GM12864 (cell line): Measurements from ENCODE around the gene FBXL7.

Experiments used
- DNase-seq: peaks from one replicate; pipeline ENCODE4 v3.0.0-alpha.2; 2011; ENCODE audit warnings: low read depth
- H3K4me3 ChIP-seq: 2 replicates; pipeline ENCODE4 v1.5.1; 2011; ENCODE audit warnings: mild to moderate bottlenecking, low read depth, low read length, control low read depth
- TF ChIP-seq, protein P1 (sequence below): IDR thresholded peaks from 2 replicates; pipeline ENCODE4 v1.5.1; 2011; ENCODE audit warnings: low read depth, mild to moderate bottlenecking, moderate library complexity, low read length, control low read depth, inconsistent platforms; ENCODE audit errors: missing control alignments

The FBXL7 gene

GRCh38 chr5:15956622-15957021 lies 456.6 kb downstream of the FBXL7 start:
- no peak overlapping the region for H3K4me3 ChIP-seq
- TF ChIP-seq, protein P1, sequence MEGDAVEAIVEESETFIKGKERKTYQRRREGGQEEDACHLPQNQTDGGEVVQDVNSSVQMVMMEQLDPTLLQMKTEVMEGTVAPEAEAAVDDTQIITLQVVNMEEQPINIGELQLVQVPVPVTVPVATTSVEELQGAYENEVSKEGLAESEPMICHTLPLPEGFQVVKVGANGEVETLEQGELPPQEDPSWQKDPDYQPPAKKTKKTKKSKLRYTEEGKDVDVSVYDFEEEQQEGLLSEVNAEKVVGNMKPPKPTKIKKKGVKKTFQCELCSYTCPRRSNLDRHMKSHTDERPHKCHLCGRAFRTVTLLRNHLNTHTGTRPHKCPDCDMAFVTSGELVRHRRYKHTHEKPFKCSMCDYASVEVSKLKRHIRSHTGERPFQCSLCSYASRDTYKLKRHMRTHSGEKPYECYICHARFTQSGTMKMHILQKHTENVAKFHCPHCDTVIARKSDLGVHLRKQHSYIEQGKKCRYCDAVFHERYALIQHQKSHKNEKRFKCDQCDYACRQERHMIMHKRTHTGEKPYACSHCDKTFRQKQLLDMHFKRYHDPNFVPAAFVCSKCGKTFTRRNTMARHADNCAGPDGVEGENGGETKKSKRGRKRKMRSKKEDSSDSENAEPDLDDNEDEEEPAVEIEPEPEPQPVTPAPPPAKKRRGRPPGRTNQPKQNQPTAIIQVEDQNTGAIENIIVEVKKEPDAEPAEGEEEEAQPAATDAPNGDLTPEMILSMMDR = no peak
- DNase-seq = no peak

- no peak for DNase-seq
- no peak overlapping the region for H3K4me3 ChIP-seq
- TF ChIP-seq, protein P1 = no peak
These were observed 457.1 kb downstream of the FBXL7 start for GRCh38 chr5:15957124-15957523.

DNA sequence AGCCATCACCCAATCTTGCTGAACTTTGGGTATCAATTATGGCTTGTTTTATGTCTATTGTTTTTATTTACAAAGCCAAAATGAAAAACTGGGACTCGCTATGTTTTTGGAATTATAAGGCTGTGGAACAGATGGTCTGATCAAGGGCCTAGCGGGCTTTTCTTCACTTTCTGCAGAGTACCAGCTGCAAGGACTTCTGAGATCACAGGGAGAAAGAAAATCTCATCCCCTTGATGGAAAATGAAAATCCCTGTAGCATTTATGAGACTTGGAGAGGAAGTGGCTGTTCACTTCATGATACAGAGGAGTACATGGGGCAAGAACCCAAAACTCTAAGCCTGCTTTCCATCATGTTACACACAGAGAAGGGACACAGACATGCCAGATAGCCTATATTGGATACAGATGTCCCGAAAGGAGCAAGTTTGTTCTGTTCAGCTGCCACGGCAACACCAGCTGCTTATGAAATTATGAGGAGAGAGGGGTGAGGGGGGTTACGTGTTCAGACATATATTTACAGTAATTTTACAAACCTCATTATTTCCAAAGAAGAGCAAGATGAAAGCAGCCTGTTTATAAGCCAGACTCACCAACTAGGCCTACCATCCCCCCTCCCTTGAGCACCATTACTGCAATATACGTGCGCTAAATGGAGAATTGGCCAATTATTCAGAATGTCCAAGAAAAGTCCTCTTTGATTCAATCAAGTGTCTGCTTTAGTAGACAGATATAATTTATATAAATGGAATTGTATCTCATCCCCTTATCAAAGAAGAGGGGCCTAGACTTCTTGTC lies 459.6 kb downstream of the FBXL7 start:
- no peak for DNase-seq
- TF ChIP-seq, protein P1 = no peak

DNA sequence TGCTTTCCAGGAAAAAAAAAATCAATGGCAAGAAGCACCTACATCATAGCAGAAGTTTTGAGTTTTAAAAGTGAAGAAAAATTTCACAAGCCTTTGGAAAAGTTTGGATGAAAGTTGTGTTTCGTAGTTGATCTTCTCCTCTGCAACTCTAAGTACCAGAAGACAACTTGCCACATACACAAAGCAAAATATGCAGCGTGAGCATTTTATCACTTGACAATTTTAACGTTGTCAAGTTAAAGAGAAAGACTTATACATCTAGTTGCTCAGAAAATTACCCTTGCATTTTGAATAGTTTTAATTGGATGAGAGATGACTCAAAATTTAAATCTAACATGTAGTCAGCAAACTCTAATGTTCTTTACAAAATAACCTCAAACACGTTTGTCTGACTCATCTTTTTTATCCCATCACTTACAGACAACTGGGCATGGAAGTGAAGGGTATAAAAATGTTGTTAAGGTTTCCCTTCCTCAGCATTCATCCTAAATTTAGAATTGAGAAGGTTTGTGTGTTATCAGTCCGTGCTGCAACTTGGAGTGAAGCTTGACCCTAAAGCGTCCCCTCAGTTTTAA lies 466.2 kb downstream of the FBXL7 start:
- TF ChIP-seq, protein P1 = no peak
- H3K4me3 ChIP-seq = no peak overlapping the region
- DNase-seq = no peak

More for the DNA sequence above, 459.6 kb downstream of the FBXL7 start:
- H3K4me3 ChIP-seq = no peak overlapping the region

GRCh38 chr5:15966651-15967050 lies 466.7 kb downstream of the FBXL7 start:
- no peak for DNase-seq
- TF ChIP-seq, protein P1 = no peak

DNA sequence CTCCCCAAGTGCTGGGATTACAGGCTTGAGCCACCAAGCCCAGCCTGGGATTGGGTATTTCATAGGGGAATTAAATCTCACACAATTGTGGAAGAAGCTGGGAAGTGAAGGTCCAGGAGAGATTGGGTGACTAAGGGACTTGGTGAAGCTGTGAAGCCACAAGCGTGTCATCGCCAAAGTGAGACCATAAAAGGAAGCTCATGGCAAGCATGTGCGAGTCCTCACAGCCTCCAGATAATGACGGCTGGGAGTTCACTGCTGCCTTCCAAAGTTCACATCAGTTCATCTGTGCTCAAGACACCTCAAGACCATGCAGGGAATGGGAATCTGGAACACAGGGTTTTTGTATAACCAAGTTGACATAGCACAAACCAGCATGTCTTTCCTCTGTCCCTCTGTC lies 469.0 kb downstream of the FBXL7 start:
- TF ChIP-seq, protein P1 = no peak
- no peak overlapping the region for H3K4me3 ChIP-seq
- DNase-seq = no peak

More at GRCh38 chr5:15966651-15967050, 466.7 kb downstream of the FBXL7 start:
- no peak overlapping the region for H3K4me3 ChIP-seq
